Activated CD4-positive, alpha-beta T cell treated with anti-CD3 and anti-CD28 coated beads for 4 hours (primary cell): ENCODE data around the gene C17orf107.

Experiments used
- DNase-seq, 2 donors: peaks; one replicate each; pipeline ENCODE4 v3.0.0-alpha.2; 2020

Gene C17orf107

DNA sequence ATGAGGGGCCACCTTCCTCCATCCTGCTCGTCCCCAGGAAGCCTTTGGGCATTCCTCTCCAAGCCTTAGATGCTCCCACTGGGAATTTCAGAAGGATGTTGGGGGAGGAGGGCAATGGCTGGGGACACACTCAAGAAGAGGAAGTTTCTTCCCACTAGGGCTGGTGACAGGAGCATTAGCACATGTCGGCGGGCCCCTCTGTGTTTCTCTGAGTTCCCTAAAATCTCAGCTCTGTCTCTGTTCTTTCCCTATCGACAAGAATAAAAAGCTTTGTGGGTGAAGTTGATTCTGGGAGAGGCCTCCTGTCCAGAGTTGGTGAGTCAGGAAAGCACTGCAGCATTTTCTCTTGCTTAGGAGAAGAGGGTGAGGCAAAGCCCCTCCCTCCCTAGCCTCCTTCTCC is 19.7 kb upstream of the C17orf107 start:
- no peak for DNase-seq

DNA sequence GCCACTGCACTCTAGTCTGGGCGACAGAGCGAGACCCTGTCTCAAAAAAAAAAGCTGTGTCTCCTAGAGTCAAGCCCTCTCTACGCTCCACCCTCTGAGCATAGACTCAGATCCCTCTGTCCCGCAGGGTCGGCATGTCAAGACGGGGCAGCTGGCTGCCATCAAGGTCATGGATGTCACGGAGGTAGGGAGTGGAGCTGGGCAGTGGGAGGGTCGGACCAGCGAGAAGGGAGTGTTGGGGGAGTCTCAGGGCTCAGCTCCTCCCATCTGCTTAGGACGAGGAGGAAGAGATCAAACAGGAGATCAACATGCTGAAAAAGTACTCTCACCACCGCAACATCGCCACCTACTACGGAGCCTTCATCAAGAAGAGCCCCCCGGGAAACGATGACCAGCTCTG is 18.5 kb upstream of the C17orf107 start:
- DNase-seq, result no peak

DNA sequence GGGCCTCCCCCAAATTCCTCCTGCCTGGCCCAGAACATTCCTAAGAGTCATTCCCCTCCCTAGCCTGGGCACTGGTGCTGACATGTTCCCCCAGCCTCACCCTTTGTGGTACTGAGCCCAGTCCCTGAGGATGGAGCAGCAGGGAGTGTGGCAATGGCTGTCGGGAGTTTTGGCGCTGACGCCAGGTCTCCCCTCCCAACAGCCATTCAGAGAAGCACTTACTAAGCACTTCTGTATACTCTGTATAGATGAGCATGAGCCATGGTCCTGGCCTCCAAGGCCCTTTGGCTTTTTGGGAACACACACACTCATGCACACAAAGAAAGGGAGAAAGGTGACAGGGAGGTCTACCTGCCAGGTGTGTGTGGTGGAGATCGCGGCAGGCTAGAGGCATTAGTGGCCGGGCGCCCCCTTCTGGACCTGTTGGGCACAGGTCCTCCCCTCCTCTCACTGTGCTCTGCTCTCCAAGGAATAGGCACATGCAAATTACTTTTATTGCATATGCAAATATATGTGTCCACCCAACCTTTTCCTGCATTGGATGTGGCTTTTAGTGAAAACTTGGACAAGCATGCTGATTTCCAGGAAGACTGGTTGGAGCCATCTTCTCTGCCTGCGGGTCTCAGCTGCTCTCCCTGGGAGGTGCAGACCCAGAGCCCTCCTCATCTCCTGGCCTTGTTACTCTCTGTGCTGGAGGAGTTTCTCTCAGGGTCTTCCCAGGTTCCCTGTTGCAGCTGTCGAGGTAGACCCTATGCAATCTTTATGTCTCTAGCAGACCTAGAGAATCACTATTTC is 17.4 kb upstream of the C17orf107 start:
- DNase-seq, result peak; percentile 71 to 74

DNA sequence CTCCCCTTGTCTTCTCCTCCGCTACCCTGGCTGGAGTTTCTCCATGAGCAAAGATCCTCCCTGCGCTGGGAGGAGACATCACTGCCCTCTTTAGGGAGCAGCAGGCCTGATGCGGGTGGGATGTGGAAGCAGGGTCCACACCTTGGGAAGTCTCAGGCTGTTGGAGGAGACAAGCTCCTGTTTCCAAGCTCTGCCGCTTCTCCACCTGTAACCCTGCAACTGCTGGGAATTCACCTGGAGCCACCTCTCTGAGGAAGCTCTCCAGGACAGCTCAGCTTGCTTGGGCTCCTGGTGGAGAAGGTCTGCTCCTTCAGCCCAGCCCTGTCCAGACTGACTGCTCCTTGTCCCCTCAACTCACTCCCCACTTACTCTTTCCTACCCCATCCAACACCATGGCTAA is 14.8 kb upstream of the C17orf107 start:
- DNase-seq, result no peak

DNA sequence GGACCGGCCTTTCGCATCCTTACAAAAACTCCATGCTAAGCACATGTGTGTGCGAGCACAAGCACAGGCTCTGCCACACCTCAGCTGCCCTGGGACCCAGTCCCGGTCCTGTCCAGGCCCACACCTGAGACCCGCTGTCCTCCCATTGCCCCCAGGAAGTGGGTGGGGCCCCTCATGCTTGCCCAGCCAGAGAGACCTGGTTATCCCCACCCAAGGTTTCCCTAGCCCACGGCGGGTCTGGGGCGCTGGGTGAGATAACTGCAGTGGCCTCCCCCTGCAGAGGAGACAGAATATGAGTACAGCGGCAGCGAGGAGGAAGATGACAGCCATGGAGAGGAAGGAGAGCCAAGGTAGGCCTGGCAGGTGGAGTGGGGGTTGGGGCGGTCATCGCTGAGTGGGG is 12.5 kb upstream of the C17orf107 start:
- no peak for DNase-seq

DNA sequence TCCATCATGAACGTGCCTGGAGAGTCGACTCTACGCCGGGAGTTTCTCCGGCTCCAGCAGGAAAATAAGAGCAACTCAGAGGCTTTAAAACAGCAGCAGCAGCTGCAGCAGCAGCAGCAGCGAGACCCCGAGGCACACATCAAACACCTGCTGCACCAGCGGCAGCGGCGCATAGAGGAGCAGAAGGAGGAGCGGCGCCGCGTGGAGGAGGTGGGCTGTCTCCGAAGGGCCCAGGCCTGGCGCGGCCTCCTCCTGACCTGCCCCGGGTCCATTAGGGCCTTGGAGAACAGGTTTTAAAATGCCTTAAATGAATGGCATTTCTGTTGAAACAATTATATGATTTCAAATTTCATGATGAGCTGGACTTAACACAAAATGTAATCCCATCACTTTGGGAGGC is 11.8 kb upstream of the C17orf107 start:
- no peak for DNase-seq

DNA sequence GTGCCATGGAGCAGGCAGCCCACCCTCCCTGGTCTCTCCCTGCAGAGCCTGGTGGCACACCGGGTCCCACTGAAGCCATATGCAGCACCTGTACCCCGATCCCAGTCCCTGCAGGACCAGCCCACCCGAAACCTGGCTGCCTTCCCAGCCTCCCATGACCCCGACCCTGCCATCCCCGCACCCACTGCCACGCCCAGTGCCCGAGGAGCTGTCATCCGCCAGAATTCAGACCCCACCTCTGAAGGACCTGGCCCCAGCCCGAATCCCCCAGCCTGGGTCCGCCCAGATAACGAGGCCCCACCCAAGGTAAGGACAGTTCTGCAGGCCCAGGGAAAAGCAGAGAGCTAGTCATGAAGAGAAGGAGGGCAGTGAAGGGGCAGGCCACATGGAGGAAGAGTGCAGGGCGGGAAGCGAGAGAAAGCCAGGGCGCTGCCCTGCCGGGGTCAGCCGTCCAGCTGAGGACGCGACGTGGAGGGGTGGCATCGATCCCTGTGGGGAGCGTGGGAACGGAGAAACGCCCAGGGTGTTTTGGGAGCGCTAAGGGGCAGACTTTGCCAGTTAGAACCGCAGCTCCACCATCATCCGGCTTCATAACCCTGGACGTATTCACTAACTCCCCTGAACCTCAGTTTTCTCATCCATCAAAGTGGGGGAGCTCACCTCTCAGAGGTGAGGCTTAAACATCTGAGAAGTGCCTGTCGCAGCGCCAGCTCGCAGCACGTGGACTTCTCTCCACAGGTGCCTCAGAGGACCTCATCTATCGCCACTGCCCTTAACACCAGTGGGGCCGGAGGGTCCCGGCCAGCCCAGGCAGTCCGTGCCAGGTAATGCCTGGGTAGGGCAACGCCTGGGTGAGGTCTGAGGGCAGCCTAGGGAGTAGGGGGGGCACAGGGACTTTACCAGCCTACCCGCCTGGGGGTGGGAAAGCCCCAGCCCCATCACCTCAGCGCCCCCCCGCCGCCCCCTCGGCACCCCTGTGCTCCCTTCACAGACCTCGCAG is 7.6 kb upstream of the C17orf107 start:
- no peak for DNase-seq

DNA sequence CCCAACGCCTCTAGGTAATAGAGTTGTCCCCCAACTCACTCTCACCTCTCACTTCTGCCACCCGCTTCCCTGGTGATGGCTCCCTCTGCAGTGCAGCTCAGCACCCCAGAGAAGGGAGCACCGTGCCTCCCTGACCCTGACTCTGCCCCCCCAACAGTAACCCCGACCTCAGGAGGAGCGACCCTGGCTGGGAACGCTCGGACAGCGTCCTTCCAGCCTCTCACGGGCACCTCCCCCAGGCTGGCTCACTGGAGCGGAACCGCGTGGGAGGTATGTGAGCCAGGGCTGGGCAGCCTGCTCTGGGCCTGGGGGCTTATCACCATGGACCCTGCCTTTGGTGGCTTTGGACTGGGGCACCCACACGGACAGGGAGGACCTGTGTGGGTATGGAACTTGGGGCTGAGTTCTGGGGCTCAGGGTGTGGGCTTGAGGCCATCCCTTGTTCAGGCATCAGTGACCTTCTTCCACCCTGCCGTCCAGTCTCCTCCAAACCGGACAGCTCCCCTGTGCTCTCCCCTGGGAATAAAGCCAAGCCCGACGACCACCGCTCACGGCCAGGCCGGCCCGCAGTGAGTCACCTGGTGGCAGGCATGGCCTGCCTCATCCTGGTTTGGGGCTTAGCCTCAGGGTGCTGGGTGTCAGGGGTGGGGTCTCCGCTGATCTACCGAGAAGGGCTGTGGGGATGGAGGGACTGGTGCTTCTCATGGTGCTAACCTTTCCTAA is 6.7 kb upstream of the C17orf107 start:
- DNase-seq, result no peak

DNA sequence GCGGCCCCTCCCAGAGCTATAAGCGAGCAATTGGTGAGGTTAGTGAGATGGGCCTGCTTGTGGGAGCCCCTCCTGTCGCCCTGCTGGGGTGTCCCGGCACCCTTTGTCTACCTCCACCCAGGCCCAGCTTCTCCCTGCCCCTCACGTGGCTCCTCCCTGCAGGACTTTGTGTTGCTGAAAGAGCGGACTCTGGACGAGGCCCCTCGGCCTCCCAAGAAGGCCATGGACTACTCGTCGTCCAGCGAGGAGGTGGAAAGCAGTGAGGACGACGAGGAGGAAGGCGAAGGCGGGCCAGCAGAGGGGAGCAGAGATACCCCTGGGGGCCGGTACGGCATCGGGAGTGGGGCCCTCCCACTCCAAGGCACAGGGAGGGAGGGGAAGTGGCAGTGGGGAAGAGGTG is 6.1 kb upstream of the C17orf107 start:
- no peak for DNase-seq

DNA sequence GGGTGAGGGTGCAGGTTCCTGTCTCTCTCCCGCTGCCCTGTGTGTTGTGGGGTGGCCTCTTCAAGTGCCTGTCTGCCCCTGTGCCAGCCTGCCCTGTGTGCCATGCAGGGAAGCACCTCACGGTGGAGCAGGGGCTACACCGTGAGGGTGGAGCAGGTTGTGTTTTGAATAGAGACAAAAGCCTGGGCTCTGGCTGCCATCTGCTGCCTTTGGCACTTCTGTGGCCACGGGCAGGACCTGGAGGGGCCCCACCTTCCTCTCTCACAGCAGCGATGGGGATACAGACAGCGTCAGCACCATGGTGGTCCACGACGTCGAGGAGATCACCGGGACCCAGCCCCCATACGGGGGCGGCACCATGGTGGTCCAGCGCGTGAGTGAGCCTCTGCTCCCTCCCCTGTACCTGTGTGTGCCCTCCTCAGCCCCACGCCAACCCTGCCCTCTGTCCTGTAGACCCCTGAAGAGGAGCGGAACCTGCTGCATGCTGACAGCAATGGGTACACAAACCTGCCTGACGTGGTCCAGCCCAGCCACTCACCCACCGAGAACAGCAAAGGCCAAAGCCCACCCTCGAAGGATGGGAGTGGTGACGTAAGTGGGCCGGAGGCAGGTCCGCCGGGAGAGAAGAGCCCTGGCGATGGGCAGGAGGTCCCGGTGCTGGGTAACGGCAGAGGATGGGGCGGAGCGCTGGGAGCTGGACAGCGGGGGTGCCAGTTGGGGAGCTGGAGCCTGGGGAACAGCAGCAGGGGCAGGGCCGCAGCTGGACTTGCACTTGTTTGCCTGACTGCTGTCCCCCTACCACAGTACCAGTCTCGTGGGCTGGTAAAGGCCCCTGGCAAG is 5.4 kb upstream of the C17orf107 start:
- DNase-seq, result no peak

DNA sequence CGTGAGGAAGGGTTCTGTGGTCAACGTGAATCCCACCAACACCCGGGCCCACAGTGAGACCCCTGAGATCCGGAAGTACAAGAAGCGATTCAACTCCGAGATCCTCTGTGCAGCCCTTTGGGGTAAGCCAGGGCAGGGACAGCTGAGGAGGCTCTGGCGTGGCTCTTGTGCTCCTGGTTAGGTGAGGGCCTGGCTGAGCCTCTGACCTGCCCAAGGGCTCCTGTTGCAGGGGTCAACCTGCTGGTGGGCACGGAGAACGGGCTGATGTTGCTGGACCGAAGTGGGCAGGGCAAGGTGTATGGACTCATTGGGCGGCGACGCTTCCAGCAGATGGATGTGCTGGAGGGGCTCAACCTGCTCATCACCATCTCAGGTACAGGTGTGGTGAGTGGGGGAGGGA is 4.2 kb upstream of the C17orf107 start:
- DNase-seq, result no peak

DNA sequence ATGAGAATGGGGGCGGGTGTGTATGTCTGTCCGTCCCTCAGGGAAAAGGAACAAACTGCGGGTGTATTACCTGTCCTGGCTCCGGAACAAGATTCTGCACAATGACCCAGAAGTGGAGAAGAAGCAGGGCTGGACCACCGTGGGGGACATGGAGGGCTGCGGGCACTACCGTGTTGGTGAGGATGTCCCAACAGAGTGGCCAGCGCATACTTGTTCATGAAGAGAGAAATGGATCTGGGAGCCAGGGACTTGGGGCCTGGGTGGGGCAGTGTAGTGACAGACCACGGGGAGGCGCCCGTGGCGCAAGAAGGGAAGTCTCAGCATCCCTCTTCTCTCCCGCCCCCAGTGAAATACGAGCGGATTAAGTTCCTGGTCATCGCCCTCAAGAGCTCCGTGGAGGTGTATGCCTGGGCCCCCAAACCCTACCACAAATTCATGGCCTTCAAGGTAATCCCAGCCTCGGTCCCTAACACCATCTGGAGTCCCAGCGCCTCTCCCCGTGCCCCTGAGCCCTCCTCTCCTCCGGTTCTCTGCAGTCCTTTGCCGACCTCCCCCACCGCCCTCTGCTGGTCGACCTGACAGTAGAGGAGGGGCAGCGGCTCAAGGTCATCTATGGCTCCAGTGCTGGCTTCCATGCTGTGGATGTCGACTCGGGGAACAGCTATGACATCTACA is 3.5 kb upstream of the C17orf107 start:
- no peak for DNase-seq

DNA sequence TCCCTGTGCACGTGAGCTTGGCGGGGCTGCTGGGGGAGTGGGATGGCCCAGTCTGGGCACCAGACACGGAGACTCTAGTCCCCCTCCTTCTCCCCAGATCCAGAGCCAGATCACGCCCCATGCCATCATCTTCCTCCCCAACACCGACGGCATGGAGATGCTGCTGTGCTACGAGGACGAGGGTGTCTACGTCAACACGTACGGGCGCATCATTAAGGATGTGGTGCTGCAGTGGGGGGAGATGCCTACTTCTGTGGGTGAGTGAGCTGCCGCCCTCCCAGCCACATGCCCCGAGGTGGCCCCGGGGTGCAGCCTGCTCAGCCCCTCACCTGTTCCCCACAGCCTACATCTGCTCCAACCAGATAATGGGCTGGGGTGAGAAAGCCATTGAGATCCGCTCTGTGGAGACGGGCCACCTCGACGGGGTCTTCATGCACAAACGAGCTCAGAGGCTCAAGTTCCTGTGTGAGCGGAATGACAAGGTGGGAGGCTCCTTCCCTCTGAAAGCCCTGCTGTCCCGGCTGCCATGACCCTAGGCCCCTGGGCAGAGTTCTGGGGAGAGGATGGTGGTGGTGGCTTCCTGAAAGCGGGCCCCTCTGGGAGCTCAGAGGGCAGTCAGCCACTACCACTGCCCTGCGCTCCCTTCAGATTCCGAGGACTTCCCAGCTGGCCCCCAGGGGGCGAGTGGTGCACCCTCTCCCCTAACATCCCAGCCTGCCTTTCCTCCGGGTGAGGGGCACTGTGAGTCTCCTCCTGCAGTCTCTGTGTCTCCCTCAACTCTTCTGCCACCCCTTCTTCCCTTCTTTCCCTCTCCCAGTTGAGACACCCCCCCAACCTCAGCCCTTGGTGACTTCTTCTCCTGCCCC is 2.8 kb upstream of the C17orf107 start:
- DNase-seq, result no peak

DNA sequence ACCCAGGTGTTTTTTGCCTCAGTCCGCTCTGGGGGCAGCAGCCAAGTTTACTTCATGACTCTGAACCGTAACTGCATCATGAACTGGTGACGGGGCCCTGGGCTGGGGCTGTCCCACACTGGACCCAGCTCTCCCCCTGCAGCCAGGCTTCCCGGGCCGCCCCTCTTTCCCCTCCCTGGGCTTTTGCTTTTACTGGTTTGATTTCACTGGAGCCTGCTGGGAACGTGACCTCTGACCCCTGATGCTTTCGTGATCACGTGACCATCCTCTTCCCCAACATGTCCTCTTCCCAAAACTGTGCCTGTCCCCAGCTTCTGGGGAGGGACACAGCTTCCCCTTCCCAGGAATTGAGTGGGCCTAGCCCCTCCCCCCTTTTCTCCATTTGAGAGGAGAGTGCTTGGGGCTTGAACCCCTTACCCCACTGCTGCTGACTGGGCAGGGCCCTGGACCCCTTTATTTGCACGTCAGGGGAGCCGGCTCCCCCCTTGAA is 2.1 kb upstream of the C17orf107 start:
- no peak for DNase-seq

DNA sequence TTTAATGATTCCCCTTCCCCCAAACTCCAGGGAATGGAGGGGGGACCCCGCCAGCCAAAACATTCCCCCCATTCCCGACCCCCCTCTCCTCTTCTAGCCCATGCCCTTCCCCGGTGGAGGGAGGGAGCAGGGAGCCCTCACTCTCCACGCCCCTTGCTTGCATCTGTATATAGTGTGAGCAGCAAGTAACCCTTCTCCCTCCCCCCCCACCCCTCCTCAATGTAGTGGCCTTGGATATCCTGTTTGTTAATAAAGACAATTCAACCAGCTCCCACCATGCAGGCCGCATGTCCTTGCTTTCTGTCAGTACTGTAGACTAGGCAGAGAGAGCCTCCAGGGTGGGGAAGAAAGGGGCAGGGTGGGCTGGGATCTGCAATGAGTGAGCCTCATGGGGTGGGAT is 1.6 kb upstream of the C17orf107 start:
- DNase-seq, result no peak

DNA sequence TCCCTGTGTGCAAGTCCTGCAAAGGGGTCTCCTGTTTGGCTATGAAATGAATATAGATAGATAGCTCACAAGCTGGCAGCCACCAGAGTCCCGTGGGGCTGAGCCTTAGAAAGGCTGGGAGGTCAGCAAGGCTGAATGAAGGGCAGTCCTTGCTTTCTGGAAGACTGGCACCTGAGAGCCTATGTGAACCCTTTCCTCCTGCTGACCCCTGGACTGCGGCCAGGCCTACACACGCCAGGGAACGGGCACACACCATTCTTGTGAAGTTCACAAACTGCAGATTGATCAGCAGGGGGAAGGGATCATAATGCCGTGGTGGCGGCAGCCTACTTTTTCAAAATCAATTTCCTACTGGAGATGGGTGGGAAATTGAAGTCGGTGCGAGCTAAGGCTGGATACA is 985 bp upstream of the C17orf107 start:
- DNase-seq, result no peak

DNA sequence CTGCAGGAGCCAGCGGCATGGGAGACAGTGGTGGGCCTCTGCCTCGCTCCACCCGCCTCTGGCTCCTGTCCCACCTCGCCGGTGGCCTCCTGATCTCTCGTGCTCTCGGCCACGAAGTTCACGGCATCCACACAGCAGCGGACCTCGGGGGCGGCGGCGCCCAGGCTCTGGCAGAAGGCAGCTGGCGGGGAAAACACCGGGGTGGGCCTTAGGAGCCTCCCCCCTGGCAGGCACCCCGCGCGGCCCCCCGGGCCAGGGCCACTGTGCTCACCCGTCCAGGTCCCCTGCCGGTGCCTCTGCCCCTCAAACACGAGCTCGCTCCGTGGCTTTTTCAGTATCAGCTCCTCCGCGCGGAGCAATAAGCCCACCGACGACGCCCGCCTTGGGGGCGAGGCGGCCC is 409 bp upstream of the C17orf107 start:
- peak; percentile 21 for DNase-seq

DNA sequence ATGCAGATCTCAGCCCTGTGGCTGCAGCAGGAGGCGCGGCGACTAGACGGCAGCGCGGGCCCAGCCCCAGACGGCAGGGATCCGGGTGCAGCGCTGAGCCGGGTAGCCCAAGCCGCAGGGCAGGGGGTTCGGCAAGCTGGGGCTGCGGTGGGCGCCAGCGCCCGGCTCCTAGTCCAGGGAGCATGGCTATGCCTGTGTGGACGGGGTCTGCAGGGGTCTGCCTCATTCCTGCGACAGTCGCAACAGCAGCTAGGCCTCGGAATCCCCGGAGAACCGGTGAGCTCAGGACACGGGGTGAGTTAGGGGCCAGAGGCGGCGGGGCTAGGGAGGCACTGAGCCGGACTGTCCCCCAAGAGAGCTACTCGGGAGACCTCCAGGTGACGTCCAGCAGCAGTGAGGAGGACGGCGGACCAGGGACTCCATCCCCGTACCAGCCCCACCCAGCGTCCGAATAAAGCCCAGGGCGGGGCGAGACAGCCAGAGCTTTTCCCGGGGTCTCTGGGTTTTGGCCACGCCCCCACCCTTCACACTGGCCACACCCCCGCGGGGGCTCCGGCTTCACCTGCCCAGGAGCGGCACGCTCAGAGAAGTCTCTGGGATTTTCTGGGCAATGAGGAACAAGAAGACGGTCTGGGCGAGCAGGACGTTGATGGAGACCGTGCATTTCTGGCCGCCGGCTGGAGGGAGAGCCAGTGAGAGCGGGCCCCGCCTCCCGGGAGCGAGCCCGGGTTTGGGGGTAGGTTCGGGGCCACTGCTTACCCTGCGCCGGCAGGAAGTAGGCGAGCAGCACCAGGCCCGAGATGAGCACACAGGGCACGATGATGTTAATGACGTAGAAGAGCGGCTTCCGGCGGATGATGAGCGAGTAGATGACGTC is 1.1 kb downstream of the C17orf107 start:
- DNase-seq, result peak; percentile 53 to 54

DNA sequence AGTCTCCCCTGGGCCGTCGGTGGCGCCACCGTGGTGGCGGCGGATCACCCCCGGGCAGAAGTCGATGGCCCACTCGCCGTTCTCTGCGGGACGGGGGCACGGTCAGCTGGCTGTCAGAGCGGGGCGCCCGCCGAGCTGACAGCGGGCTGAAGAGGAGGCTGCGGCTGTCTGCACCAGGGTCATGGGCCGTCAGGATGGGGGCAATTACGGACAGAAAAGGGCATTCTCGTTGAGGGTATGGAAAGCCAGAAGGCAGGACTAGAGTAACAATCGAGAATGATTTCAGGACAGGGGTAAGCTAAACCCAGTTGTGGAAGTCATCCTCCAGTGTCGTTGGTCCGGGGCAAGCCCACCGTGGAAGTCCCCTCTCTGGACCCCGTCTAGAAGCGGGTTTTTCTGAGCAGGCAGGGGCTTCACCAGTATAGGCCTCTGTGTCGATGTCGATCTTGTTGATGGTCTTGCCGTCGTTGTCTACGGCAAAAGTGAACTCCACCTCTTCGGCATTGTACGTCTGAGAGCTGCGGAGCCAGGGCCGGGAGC is 1.8 kb downstream of the C17orf107 start:
- DNase-seq, result no peak
